ENCODE data around the gene LRRC3B. TPM values are rescaled to one million over a fixed set of nuclear protein-coding genes. Genes with fewer than 3 reads are reported as not detected.

Gene LRRC3B
- total RNA-seq, 4 donors from 2014 or later: 0.30 TPM; not detected in 3

GRCh38 chr3:26631390-26631738, 8.8 kb downstream of the LRRC3B start:
- no peak for DNase-seq (ENCODE audit: low spot score in 2 of 2)
- no peaks in the 10 kb centered on the region for H3K9me3 ChIP-seq
- H3K36me3 ChIP-seq: no peaks in the 10 kb centered on the region
- no peak overlapping the region for H3K27ac ChIP-seq
- TF ChIP-seq POLR2A (IDR thresholded peaks at IDR 0.05) (no peak), EP300 (IDR thresholded peaks at IDR 0.05) (no peak)
- TF ChIP-seq, protein P1, sequence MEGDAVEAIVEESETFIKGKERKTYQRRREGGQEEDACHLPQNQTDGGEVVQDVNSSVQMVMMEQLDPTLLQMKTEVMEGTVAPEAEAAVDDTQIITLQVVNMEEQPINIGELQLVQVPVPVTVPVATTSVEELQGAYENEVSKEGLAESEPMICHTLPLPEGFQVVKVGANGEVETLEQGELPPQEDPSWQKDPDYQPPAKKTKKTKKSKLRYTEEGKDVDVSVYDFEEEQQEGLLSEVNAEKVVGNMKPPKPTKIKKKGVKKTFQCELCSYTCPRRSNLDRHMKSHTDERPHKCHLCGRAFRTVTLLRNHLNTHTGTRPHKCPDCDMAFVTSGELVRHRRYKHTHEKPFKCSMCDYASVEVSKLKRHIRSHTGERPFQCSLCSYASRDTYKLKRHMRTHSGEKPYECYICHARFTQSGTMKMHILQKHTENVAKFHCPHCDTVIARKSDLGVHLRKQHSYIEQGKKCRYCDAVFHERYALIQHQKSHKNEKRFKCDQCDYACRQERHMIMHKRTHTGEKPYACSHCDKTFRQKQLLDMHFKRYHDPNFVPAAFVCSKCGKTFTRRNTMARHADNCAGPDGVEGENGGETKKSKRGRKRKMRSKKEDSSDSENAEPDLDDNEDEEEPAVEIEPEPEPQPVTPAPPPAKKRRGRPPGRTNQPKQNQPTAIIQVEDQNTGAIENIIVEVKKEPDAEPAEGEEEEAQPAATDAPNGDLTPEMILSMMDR (IDR thresholded peaks at IDR 0.05): no peak
- H3K4me1 ChIP-seq: no peaks in the 10 kb centered on the region
- H3K27me3 ChIP-seq: no peaks in the 10 kb centered on the region
- 73 to 83% methylated on average over 1 of the region's 1 CpG for WGBS, 2 donors
- no peak overlapping the region for H3K4me3 ChIP-seq

DNA sequence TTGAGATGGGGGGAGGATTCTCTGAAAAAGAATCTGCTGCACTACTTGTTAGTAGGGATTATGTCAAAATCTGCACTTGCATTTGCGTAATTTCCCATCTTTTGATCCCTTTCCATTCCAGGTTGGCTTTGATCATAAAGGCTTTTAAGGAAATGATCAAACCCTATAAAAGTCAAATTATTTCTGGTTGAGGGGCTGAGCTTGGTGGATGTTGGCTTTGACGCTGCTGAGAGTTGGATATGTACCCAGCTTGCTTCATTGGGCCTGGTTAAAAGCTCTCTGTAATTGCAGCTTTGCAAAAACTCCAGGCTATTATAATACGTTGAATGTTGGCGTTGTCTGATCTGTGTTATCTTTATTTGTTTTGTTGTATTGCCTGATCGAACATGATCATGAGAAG, 12.0 kb downstream of the LRRC3B start:
- Histone ChIP-seq H3K36me3 (no peaks in the 10 kb centered on the region), H3K27me3 (no peaks in the 10 kb centered on the region), H3K9me3 (no peaks in the 10 kb centered on the region), H3K4me3 (no peak overlapping the region), H3K4me1 (no peaks in the 10 kb centered on the region), H3K27ac (no peak overlapping the region)
- DNase-seq (ENCODE audit: low spot score in 2 of 2): no peak
- TF ChIP-seq POLR2A (IDR thresholded peaks at IDR 0.05) (no peak), EP300 (IDR thresholded peaks at IDR 0.05) (no peak)
- TF ChIP-seq, protein P1 (IDR thresholded peaks at IDR 0.05): no peak
- WGBS, 2 donors: 76 to 80% methylated on average over 5 of the region's 5 CpGs

DNA sequence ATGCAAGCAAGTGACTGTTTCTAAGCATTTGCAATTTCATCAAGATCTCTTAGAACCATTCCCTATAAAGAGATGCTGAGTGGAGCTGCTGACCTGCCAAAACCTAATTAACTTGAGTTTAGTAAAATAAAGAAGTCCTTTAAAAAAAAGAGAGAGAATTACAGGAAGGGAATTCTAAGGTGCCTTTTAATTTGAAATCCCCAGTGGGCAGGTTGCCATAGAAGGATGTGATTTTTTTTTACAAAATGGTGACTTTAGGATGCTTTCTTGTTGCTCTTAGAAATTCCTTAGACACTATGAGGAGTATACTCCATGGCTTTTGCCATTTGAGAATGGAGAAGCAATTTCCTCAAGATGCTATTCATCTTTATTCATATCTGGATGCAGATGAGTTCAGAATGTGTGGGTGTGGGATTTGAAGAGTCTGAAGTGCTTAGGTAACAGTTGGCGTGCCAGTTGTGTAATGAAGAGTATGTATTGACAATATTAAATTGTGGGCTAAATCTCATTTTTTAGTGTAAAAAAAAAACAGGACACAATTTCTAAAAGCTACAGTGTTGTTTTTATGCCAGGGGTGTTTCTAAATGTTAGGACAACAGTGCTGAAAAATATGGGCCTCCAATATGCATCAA, 13.6 kb downstream of the LRRC3B start:
- Histone ChIP-seq H3K27me3 (no peaks in the 10 kb centered on the region), H3K4me1 (no peaks in the 10 kb centered on the region), H3K27ac (no peak overlapping the region), H3K4me3 (no peak overlapping the region), H3K9me3 (no peaks in the 10 kb centered on the region), H3K36me3 (no peaks in the 10 kb centered on the region)
- DNase-seq (ENCODE audit: low spot score in 2 of 2): no peak
- 84 to 88% methylated on average over 1 of the region's 1 CpG for WGBS, 2 donors
- no peak for TF ChIP-seq EP300 (IDR thresholded peaks at IDR 0.05)
- TF ChIP-seq POLR2A (IDR thresholded peaks at IDR 0.05): no peak
- TF ChIP-seq, protein P1 (IDR thresholded peaks at IDR 0.05): no peak

DNA sequence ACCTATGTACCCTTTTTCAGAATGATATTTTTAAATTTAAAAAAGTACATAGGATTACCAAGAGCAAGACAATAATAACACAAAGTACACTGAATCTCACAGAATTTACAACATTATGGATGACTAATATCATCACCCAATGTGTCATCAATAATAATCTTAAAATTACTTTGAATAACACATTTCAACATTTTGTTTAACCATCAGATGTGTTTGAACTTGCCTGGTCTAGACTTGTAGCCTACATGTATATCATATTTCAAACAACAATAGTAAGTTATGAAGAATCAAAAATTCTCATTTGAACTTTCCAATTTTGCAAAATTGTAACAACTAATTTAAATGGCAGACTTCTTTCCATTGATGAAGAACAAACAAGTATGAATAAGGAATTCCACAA, 15.1 kb downstream of the LRRC3B start:
- no peak for DNase-seq (ENCODE audit: low spot score in 2 of 2)
- H3K9me3 ChIP-seq: no peaks in the 10 kb centered on the region
- TF ChIP-seq, protein P1 (IDR thresholded peaks at IDR 0.05): no peak
- TF ChIP-seq POLR2A (IDR thresholded peaks at IDR 0.05): no peak
- TF ChIP-seq EP300 (IDR thresholded peaks at IDR 0.05): no peak

GRCh38 chr3:26638113-26638512, 15.5 kb downstream of the LRRC3B start:
- no peak for DNase-seq (ENCODE audit: low spot score in 2 of 2)
- whole genome bisulfite sequencing, 2 donors: 90 to 94% methylated on average over 2 of the region's 2 CpGs
- Histone ChIP-seq H3K36me3 (no peaks in the 10 kb centered on the region), H3K27ac (no peak overlapping the region), H3K4me1 (no peaks in the 10 kb centered on the region), H3K4me3 (no peak overlapping the region), H3K27me3 (no peaks in the 10 kb centered on the region), H3K9me3 (no peaks in the 10 kb centered on the region)
- TF ChIP-seq, protein P1 (IDR thresholded peaks at IDR 0.05): no peak
- TF ChIP-seq POLR2A (IDR thresholded peaks at IDR 0.05) (no peak), EP300 (IDR thresholded peaks at IDR 0.05) (no peak)

More for the DNA sequence above, 15.1 kb downstream of the LRRC3B start:
- Histone ChIP-seq H3K36me3 (no peaks in the 10 kb centered on the region), H3K27ac (no peak overlapping the region), H3K4me3 (no peak overlapping the region), H3K27me3 (no peaks in the 10 kb centered on the region), H3K4me1 (no peaks in the 10 kb centered on the region)
